Measurements from ENCODE around the gene MPDZ.

MPDZ gene

GRCh38 chr9:13140843-13141592 is 138.5 kb downstream of the MPDZ start:
- peak overlapping the region; percentile 34 for H3K4me3 ChIP-seq (ENCODE audit: low read depth, low read length)
- TF ChIP-seq CTCF (IDR thresholded peaks at IDR 0.05; ENCODE audit: control insufficient read depth, extremely low read depth, insufficient read depth) = no peak
- DNase-seq (ENCODE audit: low read depth) = peak; percentile 98

- DNase-seq (ENCODE audit: low read depth) = peak; percentile 89
- no peak overlapping the region for H3K4me3 ChIP-seq (ENCODE audit: low read depth, low read length)
Observed at GRCh38 chr9:13139641-13140171, 139.8 kb downstream of the MPDZ start.

GRCh38 chr9:13137426-13137825 is 142.1 kb downstream of the MPDZ start:
- no peak overlapping the region for H3K4me3 ChIP-seq (ENCODE audit: low read depth, low read length)
- no peak for DNase-seq (ENCODE audit: low read depth)
- no peak for TF ChIP-seq CTCF (IDR thresholded peaks at IDR 0.05; ENCODE audit: control insufficient read depth, extremely low read depth, insufficient read depth)

More at GRCh38 chr9:13139641-13140171, 139.8 kb downstream of the MPDZ start:
- TF ChIP-seq CTCF (IDR thresholded peaks at IDR 0.05; ENCODE audit: control insufficient read depth, extremely low read depth, insufficient read depth) = no peak

- no peak for TF ChIP-seq CTCF (IDR thresholded peaks at IDR 0.05; ENCODE audit: control insufficient read depth, extremely low read depth, insufficient read depth)
- DNase-seq (ENCODE audit: low read depth) = no peak
- H3K4me3 ChIP-seq (ENCODE audit: low read depth, low read length) = no peak overlapping the region
Observed at GRCh38 chr9:13131991-13132390, 147.5 kb downstream of the MPDZ start.

- no peak for DNase-seq (ENCODE audit: low read depth)
- no peak for TF ChIP-seq CTCF (IDR thresholded peaks at IDR 0.05; ENCODE audit: control insufficient read depth, extremely low read depth, insufficient read depth)
Observed at GRCh38 chr9:13131416-13131815, 148.1 kb downstream of the MPDZ start.

GRCh38 chr9:13128266-13128860 is 151.1 kb downstream of the MPDZ start:
- no peak overlapping the region for H3K4me3 ChIP-seq (ENCODE audit: low read depth, low read length)
- DNase-seq (ENCODE audit: low read depth) = no peak
- TF ChIP-seq CTCF (IDR thresholded peaks at IDR 0.05; ENCODE audit: control insufficient read depth, extremely low read depth, insufficient read depth) = no peak

More at GRCh38 chr9:13131416-13131815, 148.1 kb downstream of the MPDZ start:
- no peak overlapping the region for H3K4me3 ChIP-seq (ENCODE audit: low read depth, low read length)
